Measurements from ENCODE around the gene BCR.

The BCR gene

GRCh38 chr22:23282089-23282501 lies 101.8 kb downstream of the BCR start:
- no peak for DNase-seq (ENCODE audit: low spot score)
- TF ChIP-seq, protein P1, sequence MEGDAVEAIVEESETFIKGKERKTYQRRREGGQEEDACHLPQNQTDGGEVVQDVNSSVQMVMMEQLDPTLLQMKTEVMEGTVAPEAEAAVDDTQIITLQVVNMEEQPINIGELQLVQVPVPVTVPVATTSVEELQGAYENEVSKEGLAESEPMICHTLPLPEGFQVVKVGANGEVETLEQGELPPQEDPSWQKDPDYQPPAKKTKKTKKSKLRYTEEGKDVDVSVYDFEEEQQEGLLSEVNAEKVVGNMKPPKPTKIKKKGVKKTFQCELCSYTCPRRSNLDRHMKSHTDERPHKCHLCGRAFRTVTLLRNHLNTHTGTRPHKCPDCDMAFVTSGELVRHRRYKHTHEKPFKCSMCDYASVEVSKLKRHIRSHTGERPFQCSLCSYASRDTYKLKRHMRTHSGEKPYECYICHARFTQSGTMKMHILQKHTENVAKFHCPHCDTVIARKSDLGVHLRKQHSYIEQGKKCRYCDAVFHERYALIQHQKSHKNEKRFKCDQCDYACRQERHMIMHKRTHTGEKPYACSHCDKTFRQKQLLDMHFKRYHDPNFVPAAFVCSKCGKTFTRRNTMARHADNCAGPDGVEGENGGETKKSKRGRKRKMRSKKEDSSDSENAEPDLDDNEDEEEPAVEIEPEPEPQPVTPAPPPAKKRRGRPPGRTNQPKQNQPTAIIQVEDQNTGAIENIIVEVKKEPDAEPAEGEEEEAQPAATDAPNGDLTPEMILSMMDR (IDR thresholded peaks at IDR 0.05; ENCODE audit: extremely low read depth, insufficient read depth, missing control alignments), result no peak
- in situ Hi-C loops (cut with MboI; ENCODE audit: low pct_unique_long_range_greater_than_20kb, low sequenced_read_pairs, unreplicated experiment), result no loop called here

DNA sequence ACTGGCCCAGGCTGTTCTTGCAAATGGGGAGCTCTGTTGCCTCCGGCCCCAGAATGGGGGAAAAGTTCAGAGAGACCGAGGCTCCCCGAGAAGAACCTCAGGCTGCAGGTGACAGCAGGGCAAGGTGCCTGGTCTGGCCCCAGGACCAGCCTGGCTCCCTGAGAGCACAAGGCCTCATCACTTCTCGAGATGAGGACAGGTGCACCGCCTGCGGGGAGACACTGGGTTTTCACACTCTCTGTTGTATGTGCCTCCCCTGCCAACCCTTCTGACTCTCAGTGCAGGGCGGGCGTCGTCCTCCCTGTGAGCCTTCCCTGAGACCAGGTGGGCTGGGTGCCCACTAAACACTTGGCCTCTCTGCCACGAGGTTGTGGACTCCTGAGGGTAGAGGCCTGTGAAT lies 102.2 kb downstream of the BCR start:
- TF ChIP-seq, protein P1 (IDR thresholded peaks at IDR 0.05; ENCODE audit: extremely low read depth, insufficient read depth, missing control alignments), result no peak
- no peak for DNase-seq (ENCODE audit: low spot score)
- in situ Hi-C loops (cut with MboI; ENCODE audit: low pct_unique_long_range_greater_than_20kb, low sequenced_read_pairs, unreplicated experiment), result no loop called here

GRCh38 chr22:23282986-23283385 lies 102.7 kb downstream of the BCR start:
- in situ Hi-C loops (cut with MboI; ENCODE audit: low pct_unique_long_range_greater_than_20kb, low sequenced_read_pairs, unreplicated experiment), result no loop called here
- DNase-seq (ENCODE audit: low spot score), result no peak
- TF ChIP-seq, protein P1 (IDR thresholded peaks at IDR 0.05; ENCODE audit: extremely low read depth, insufficient read depth, missing control alignments), result no peak

- in situ Hi-C loops (cut with MboI; ENCODE audit: low pct_unique_long_range_greater_than_20kb, low sequenced_read_pairs, unreplicated experiment), result no loop called here
- no peak for DNase-seq (ENCODE audit: low spot score)
These were observed 103.5 kb downstream of the BCR start for GRCh38 chr22:23283591-23284503.

DNA sequence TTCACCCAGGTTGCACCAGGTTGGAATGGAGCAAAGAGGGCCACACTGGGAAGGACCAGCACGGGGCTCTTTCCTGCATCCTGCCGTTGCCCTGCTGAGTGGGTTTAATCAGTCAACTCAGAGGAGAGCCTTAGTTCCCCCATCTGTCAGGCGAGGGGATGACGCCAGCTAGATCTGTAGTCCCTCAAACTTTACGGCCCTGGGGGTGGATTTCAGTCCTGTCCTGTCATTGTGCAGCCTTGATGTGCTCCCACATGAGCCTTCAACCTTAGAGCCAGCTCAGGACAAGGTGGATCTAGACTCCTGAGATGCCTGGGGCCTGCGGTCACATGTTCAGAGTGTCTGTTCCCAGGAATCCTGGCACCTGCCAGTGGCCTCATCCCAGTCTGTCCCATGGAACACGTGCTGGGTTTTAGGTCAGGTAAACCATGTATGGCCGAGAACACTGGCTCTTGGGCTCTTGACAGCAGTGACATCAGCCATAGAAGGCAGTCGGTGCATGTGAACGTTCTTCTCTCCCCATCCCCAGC lies 104.3 kb downstream of the BCR start:
- TF ChIP-seq, protein P1 (IDR thresholded peaks at IDR 0.05; ENCODE audit: extremely low read depth, insufficient read depth, missing control alignments), result no peak
- no peak for DNase-seq (ENCODE audit: low spot score)
- in situ Hi-C loops (cut with MboI; ENCODE audit: low pct_unique_long_range_greater_than_20kb, low sequenced_read_pairs, unreplicated experiment), result no loop called here

More at GRCh38 chr22:23283591-23284503, 103.5 kb downstream of the BCR start:
- TF ChIP-seq, protein P1 (IDR thresholded peaks at IDR 0.05; ENCODE audit: extremely low read depth, insufficient read depth, missing control alignments), result no peak

- no peak for DNase-seq (ENCODE audit: low spot score)
- TF ChIP-seq, protein P1 (IDR thresholded peaks at IDR 0.05; ENCODE audit: extremely low read depth, insufficient read depth, missing control alignments), result no peak
- in situ Hi-C loops (cut with MboI; ENCODE audit: low pct_unique_long_range_greater_than_20kb, low sequenced_read_pairs, unreplicated experiment), result no loop called here
These were observed 104.9 kb downstream of the BCR start for GRCh38 chr22:23285236-23285635.

All from GM13977 (cell line).